ENCODE measurements around the gene NRP2.

Gene NRP2

DNA sequence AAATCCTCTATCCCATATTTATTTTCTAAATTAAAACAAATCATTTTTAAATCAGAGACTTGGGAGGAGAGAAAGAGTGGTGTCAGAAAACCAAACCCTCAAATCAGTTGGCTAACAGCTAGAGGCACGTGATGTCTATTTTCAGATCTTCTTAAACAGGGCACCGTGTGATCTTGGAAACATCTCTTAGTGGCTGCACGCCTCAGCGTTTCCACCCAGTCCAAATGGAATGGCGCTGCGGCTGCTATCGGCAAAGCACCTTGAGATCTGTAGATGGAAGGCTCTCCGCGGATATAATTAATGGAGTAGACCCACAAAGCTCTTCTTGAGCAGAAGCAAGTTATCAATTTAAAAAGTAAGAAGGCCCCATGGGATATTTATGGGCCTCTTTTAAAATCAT lies 50.0 kb downstream of the NRP2 start:
- no peak for DNase-seq

- DNase-seq = no peak
Measured at GRCh38 chr2:205733082-205733481, 50.8 kb downstream of the NRP2 start.

GRCh38 chr2:205733648-205734047 lies 51.3 kb downstream of the NRP2 start:
- no peak for DNase-seq

GRCh38 chr2:205734436-205735037 lies 52.2 kb downstream of the NRP2 start:
- no peak for DNase-seq

GRCh38 chr2:205738117-205738968 lies 56.0 kb downstream of the NRP2 start:
- no peak for DNase-seq

- DNase-seq = no peak
Measured at GRCh38 chr2:205739620-205740019, 57.3 kb downstream of the NRP2 start.

- DNase-seq = no peak
Measured at GRCh38 chr2:205740381-205740780, 58.1 kb downstream of the NRP2 start.

DNA sequence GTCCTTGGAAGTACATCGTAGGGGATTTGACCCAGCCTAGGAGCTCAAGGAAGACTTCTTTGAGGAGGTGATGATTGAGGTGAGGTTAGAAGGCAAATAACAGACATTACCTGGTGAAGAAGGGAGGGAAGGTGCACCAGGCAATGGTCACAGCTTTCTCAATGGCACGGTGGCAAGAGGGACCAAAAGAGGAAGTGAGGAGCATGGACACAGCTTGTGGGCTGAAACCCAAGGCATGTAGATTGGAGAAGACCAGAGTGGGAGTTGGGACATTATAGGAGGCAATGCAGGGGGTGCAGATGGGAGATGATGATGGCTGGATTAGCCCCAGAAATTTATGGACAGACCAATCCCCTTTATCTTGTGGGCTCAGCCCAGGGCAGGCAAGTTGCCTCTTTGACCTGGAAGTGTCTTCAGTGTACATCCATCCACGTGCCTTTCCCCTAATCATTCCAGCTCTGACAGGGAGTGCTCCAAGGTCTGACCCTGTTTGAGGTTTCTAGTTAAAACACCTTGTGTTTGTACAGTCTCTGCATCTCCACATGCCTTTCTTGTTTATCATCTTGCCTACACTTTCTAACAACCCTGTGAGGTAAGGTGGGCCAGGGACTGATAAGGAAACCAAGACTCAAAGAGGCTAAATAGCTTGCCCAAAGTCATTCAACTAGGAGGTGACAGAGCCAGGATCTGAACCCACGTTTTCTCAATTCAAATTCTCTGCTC lies 59.1 kb downstream of the NRP2 start:
- no peak for DNase-seq

- no peak for DNase-seq
Measured at GRCh38 chr2:205743137-205743536, 60.8 kb downstream of the NRP2 start.

- DNase-seq = no peak
Measured at GRCh38 chr2:205744074-205744591, 61.8 kb downstream of the NRP2 start.

- DNase-seq = no peak
Measured at GRCh38 chr2:205745661-205746419, 63.5 kb downstream of the NRP2 start.

DNA sequence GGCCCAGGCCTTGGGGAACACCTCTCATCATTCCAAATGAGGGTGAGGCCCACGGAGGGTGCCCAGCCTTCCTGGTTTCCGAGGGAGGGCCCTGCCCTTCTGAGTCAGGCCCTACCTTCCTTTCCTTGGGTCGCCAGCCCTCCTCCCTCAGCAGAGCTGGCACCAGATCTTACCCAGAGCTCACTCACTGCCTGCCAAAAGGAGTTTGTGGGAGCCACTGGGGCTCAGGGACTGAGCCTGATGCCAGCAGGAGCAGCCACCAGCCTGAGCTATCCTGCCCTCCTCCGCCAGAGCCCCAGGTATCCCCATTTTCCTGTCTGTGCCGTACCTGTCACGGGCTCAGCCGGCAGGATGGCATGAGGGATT lies 64.1 kb downstream of the NRP2 start:
- DNase-seq = no peak

GRCh38 chr2:205747829-205748386 lies 65.6 kb downstream of the NRP2 start:
- no peak for DNase-seq

DNA sequence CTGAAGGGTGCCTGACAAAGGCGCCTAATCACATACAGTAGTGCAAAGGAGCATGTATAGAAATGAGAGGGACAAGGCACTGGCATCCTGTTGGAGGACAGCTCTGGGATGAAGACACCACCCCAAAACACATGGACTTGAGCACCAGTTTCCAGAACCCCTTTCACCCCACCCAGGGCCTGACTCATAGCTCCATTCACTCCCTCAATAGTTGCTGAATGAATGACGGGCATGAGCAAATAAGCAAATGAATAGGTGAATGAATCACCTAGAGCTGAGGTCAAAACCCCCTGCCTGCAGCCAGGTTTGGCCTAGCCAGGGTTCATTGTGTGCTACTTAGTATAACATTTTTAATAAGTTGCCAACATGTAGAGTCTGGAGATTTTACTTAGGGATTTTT lies 66.3 kb downstream of the NRP2 start:
- no peak for DNase-seq

DNA sequence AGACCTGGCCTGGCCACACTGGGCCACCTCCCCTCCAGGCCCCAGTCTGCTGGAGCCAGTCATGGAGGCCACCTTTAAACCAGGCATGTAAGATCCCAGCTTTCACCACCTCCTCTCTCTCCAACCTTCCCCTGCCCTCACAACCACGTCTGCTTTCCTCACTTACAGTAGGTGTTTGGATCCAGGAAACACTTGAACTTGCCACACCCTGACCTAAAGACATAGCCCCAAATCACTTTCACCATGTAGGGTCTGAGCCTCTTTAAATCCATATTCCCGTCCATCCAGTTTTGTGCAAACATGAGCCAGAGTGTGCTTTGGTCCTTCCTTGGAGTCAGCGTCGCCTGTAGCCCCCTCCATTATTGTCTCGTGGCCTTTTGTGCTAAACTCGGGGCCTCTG lies 66.8 kb downstream of the NRP2 start:
- DNase-seq = no peak

DNA sequence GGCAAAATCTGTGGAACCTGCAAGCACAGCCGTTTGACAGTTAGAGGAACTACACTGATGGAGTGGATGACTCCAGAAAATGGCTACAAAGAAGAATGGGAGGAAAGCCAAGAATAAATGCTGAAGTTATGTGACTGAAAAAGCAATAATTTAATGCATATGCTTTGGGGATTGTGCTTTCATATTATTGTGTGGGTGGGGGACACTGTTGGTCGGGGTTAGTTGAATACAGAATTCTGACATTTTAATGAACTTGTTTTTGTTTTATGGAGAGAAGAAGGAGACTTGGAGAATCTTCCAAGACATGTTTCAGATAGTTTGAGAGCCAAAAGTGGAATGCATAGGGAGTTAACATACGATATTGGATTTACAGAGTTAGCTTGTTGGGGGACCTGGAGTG lies 68.5 kb downstream of the NRP2 start:
- DNase-seq = no peak

DNA sequence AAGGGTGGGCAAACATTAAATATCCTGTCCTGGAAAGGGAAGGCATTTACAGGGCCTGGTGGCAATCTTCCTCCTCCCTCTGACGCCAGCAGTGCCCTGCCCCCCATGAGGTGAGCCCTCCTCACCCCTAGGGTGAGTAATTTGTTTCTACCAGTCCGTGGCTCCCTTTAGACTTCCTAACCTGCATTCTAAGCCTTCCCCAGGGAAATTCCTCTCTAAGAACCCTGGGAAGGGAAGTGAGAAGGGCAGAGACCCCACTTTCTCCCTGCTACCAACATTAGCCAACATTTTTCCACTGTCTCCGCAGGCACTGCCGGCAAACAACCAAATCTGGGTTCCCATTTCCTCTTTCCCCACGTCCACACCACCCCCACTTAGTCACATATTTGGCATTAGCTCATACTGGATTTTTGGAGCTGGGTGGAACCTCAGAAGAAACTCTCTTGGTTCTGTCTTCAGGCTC lies 69.3 kb downstream of the NRP2 start:
- DNase-seq = no peak

DNA sequence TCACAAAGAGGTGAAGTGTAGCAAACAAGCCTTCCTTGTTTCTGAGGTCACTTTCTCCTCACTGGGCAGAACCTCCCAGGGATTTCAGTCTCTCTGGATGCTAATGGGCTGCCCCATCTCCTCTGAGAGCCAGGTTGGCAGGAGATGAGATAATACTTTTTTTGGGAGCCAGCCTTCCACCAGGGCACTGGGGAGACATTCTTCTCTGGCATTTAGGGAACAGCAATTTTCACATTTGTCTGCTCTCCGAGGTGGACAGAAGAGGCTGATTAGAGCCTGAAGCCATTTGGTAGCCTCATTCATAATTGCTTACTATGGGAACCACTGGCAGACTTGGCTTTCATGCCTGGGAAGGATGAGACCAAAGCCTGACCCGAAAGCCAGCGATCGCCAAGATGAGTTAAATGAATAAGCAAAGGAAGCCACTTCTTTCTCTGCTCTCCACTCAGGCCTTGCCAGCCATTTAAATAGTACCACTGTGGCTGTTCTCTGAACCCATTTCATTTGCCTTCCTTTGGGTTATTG lies 70.1 kb downstream of the NRP2 start:
- DNase-seq = no peak

DNA sequence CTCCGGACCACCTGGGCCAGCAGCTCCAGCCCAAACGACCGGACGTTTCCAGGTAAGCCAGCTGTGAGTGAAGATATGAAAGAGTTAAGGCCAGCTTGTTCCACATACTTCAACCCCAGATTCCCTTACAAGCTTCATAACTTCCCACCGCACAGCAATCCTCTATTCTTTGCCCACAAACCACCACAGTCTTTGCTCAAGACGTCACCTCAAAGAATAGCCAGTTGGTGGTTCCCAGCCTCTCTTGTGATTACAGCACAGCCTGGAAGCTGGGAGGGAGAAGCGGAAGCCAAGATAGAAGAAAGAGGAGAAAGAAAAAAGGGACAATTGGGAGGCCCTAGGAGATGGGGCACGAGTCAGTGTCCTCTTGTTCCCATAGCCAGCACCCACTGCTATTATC lies 70.6 kb downstream of the NRP2 start:
- no peak for DNase-seq

DNA sequence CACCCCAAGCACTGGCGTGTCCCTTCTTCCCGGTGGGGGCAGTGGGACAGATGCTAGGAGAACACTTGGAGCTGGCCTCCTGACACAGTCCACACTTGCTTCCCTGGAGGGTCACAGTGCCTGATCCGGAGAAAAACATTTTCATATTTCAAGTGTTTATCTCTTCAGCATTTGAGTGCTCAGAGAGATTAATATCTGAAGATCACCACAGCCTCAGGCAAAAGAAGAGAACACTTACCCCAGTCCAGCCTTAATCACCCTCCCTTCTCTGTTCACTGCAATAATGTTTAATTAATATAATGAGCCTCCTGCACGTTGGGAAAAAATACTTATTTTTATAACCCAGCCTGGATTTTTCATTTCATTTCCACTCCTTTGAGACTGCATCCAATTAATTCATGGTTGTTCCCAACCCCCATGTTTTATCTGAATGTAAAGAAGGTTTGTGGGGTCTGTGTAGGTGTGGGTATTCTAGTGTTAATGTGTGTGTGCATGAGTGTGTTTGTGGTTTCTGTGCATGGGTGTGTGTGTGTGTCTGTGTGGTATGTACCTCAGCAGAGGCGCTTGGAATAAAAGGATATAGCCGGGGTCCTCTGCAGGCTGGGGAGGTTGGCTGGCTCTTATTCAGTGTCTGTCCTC lies 72.1 kb downstream of the NRP2 start:
- no peak for DNase-seq

- no peak for DNase-seq
Measured at GRCh38 chr2:205754924-205755321, 72.6 kb downstream of the NRP2 start.

DNA sequence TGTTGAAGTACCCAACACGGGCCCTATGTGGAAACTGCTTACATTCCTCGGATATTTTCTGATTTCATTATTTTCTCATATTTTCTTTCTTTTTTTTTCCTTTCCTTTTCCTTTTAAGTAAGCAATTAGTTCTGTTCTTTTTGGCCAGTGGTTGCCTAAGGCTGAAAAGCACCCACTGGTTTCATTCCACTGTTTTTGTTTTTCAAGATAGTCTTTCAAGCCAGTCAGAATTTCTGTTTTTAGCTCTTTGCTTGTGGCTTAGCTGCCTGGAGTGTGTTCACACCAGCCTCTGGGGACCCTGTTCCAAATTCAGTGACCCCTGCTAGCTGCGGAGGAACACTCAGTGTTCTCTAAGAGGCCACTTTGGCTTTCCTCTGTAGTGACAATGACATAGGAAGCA lies 73.6 kb downstream of the NRP2 start:
- no peak for DNase-seq
